ENCODE results near the gene ZNF462. TPM values are rescaled to one million over a fixed set of nuclear protein-coding genes. Genes with fewer than 3 reads are reported as not detected.

The ZNF462 gene
- total RNA-seq, 1 donor = 9.8 TPM

- no peak for DNase-seq (ENCODE audit: insufficient read length, low spot score, missing footprints)
- Histone ChIP-seq H3K4me1 (ENCODE audit: insufficient read depth, low read length) (no peaks in the 10 kb centered on the region), H3K79me2 (ENCODE audit: insufficient read depth, low read length) (no peaks in the 10 kb centered on the region), H3K4me3 (ENCODE audit: insufficient read depth, low read length) (no peak overlapping the region), H3K27ac (ENCODE audit: low read depth, low read length) (no peak overlapping the region), H4K20me1 (ENCODE audit: insufficient read depth, low read length) (no peaks in the 10 kb centered on the region), H2AFZ (ENCODE audit: low read length) (no peak overlapping the region), H3K9me3 (ENCODE audit: low read depth, low read length) (no peaks in the 10 kb centered on the region), H3K27me3 (ENCODE audit: insufficient read depth, low read length) (no peaks in the 10 kb centered on the region), H3K36me3 (ENCODE audit: insufficient read depth, low read length) (peaks cover 5% of the 10 kb centered on the region), H3K4me2 (ENCODE audit: insufficient read depth, low read length) (no peak overlapping the region)
- TF ChIP-seq CTCF (IDR thresholded peaks at IDR 0.05; ENCODE audit: extremely low read depth, low read depth, low read length) = no peak
Observed at GRCh38 chr9:107005201-107005600, 142.2 kb downstream of the ZNF462 start.

GRCh38 chr9:107007402-107007801 is 144.4 kb downstream of the ZNF462 start:
- Histone ChIP-seq H2AFZ (ENCODE audit: low read length) (no peak overlapping the region), H3K4me3 (ENCODE audit: insufficient read depth, low read length) (no peak overlapping the region), H3K4me2 (ENCODE audit: insufficient read depth, low read length) (no peak overlapping the region), H3K79me2 (ENCODE audit: insufficient read depth, low read length) (no peaks in the 10 kb centered on the region), H4K20me1 (ENCODE audit: insufficient read depth, low read length) (no peaks in the 10 kb centered on the region), H3K9me3 (ENCODE audit: low read depth, low read length) (no peaks in the 10 kb centered on the region), H3K27me3 (ENCODE audit: insufficient read depth, low read length) (no peaks in the 10 kb centered on the region), H3K36me3 (ENCODE audit: insufficient read depth, low read length) (peaks cover 14% of the 10 kb centered on the region), H3K4me1 (ENCODE audit: insufficient read depth, low read length) (no peaks in the 10 kb centered on the region), H3K27ac (ENCODE audit: low read depth, low read length) (no peak overlapping the region)
- no peak for TF ChIP-seq CTCF (IDR thresholded peaks at IDR 0.05; ENCODE audit: extremely low read depth, low read depth, low read length)
- DNase-seq (ENCODE audit: insufficient read length, low spot score, missing footprints) = no peak

- DNase-seq (ENCODE audit: insufficient read length, low spot score, missing footprints) = no peak
- Histone ChIP-seq H3K79me2 (ENCODE audit: insufficient read depth, low read length) (no peaks in the 10 kb centered on the region), H3K4me2 (ENCODE audit: insufficient read depth, low read length) (no peak overlapping the region), H3K27me3 (ENCODE audit: insufficient read depth, low read length) (no peaks in the 10 kb centered on the region), H3K9me3 (ENCODE audit: low read depth, low read length) (no peaks in the 10 kb centered on the region), H3K4me3 (ENCODE audit: insufficient read depth, low read length) (no peak overlapping the region), H3K36me3 (ENCODE audit: insufficient read depth, low read length) (peaks cover 14% of the 10 kb centered on the region), H3K4me1 (ENCODE audit: insufficient read depth, low read length) (no peaks in the 10 kb centered on the region), H3K27ac (ENCODE audit: low read depth, low read length) (no peak overlapping the region), H4K20me1 (ENCODE audit: insufficient read depth, low read length) (no peaks in the 10 kb centered on the region), H2AFZ (ENCODE audit: low read length) (no peak overlapping the region)
- no peak for TF ChIP-seq CTCF (IDR thresholded peaks at IDR 0.05; ENCODE audit: extremely low read depth, low read depth, low read length)
Observed at GRCh38 chr9:107008011-107008410, 145.0 kb downstream of the ZNF462 start.

DNA sequence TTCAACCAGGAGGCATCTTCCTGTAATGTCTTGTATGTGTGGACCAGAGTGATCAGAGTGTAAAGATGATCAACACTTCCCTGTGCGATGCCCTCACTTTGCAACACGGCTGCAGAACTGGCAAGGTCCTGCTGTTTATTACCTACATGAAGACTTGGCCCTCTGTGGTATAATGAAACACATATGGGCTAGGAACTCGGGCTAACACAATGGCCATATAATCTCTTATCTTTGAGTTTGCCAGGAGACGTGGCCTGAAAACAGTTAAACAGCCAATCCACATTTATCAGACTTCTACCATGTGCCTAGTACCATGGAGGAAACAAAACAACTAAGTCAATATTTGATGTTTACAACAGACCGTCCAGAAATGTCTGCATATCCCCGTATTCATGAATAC is 145.5 kb downstream of the ZNF462 start:
- DNase-seq (ENCODE audit: insufficient read length, low spot score, missing footprints) = no peak
- no peaks in the 10 kb centered on the region for H4K20me1 ChIP-seq (ENCODE audit: insufficient read depth, low read length)
- no peak overlapping the region for H3K4me2 ChIP-seq (ENCODE audit: insufficient read depth, low read length)
- no peak overlapping the region for H3K4me3 ChIP-seq (ENCODE audit: insufficient read depth, low read length)
- H2AFZ ChIP-seq (ENCODE audit: low read length) = no peak overlapping the region
- TF ChIP-seq CTCF (IDR thresholded peaks at IDR 0.05; ENCODE audit: extremely low read depth, low read depth, low read length) = no peak
- H3K79me2 ChIP-seq (ENCODE audit: insufficient read depth, low read length) = no peaks in the 10 kb centered on the region
- no peaks in the 10 kb centered on the region for H3K9me3 ChIP-seq (ENCODE audit: low read depth, low read length)
- H3K27me3 ChIP-seq (ENCODE audit: insufficient read depth, low read length) = no peaks in the 10 kb centered on the region
- no peak overlapping the region for H3K27ac ChIP-seq (ENCODE audit: low read depth, low read length)
- no peaks in the 10 kb centered on the region for H3K4me1 ChIP-seq (ENCODE audit: insufficient read depth, low read length)
- peaks cover 14% of the 10 kb centered on the region for H3K36me3 ChIP-seq (ENCODE audit: insufficient read depth, low read length)
